Vagina (tissue), 2 donors: ENCODE data around the gene KRT28.

Source experiments
- POLR2AphosphoS5 ChIP-seq, 2 donors: sonication (generic); formaldehyde crosslinking; IDR thresholded peaks; one replicate each; pipeline ENCODE4 v1.9.0; 2017; ENCODE audit warnings: antibody characterized with exemption in 2 of 2, mild to moderate bottlenecking in 2 of 2, low read depth in 1 of 2; ENCODE audit not compliant: insufficient read depth in 1 of 2
- TF ChIP-seq, protein P1 (sequence below), 3 experiments: fragments of 450-650 bp in 2 of 3; fragments of 200-600 bp in 1 of 3; sonication (generic) in 1 of 3; IDR thresholded peaks; one replicate each; pipeline ENCODE4 v1.5.1; 2017 to 2019; ENCODE audit warnings: antibody characterized with exemption in 3 of 3, mild to moderate bottlenecking in 2 of 3, moderate library complexity in 2 of 3

DNA sequence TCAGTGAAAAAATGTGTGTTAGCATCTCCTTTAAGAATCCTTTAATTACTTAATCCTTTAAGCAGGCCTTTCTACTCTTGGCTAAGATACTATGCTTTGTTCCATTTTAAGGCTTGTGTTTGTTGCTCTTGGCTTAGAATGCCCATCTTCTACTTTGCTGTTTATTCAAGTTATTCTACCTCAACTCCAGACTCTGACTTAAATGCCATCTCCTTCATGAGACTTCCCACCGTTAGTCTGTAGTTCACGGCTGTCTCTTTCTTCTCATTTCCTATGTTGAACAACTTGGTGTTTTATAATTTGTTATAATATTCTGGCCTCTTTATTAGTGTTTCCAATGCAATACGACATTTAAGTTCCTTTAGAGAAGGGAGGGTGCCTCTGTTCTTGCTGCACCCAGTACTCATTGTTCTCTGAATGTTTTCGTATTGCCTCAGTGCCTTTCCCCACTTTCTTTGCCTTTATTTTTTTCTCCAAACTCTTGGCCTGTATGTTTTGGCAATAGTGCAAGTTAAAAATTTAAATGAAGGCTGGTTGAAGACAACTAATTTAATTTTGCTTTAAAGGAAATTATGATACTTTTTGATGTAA, 28.8 kb upstream of the KRT28 start:
- TF ChIP-seq, protein P1, sequence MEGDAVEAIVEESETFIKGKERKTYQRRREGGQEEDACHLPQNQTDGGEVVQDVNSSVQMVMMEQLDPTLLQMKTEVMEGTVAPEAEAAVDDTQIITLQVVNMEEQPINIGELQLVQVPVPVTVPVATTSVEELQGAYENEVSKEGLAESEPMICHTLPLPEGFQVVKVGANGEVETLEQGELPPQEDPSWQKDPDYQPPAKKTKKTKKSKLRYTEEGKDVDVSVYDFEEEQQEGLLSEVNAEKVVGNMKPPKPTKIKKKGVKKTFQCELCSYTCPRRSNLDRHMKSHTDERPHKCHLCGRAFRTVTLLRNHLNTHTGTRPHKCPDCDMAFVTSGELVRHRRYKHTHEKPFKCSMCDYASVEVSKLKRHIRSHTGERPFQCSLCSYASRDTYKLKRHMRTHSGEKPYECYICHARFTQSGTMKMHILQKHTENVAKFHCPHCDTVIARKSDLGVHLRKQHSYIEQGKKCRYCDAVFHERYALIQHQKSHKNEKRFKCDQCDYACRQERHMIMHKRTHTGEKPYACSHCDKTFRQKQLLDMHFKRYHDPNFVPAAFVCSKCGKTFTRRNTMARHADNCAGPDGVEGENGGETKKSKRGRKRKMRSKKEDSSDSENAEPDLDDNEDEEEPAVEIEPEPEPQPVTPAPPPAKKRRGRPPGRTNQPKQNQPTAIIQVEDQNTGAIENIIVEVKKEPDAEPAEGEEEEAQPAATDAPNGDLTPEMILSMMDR (IDR thresholded peaks at IDR 0.05), result no peak
- no peak for TF ChIP-seq POLR2AphosphoS5 (IDR thresholded peaks at IDR 0.05; ENCODE audit: insufficient read depth in 1 of 2, low read depth in 1 of 2)
